HepG2 (cell line): ENCODE measurements around the gene NPEPL1.

Experiments used
- ATF3 ChIP-seq: sonication (generic); formaldehyde crosslinking; IDR thresholded peaks from 2 replicates; pipeline ENCODE4 v1.4.0; 2020; ENCODE audit warnings: missing genetic modification reagents
- CHCHD3 ChIP-seq: sonication (generic); formaldehyde crosslinking; IDR thresholded peaks from 2 replicates; pipeline ENCODE4 v1.8.0; 2022; ENCODE audit warnings: mild to moderate bottlenecking, missing genetic modification reagents, moderate library complexity
- CTCF ChIP-seq: sonication (generic); formaldehyde crosslinking; IDR thresholded peaks from 2 replicates; pipeline ENCODE4 v1.5.0; 2020; ENCODE audit warnings: mild to moderate bottlenecking, missing genetic modification reagents, moderate library complexity
- FIP1L1 ChIP-seq: fragments of 200-400 bp; formaldehyde crosslinking; IDR thresholded peaks from 2 replicates; pipeline ENCODE4 v1.6.1; 2018; ENCODE audit warnings: low read depth, mild to moderate bottlenecking, low read length, moderate library complexity, borderline replicate concordance; ENCODE audit not compliant: insufficient read depth
- HNRNPUL1 ChIP-seq: fragments of 200-400 bp; formaldehyde crosslinking; IDR thresholded peaks from 2 replicates; pipeline ENCODE4 v1.6.1; 2017; ENCODE audit warnings: low read depth, mild to moderate bottlenecking, low read length, moderate library complexity
- KLF6 ChIP-seq: IDR thresholded peaks from 2 replicates; pipeline ENCODE4 v1.8.0; 2016; ENCODE audit warnings: missing biosample characterization, missing genetic modification reagents
- ONECUT2 ChIP-seq: sonication (generic); formaldehyde crosslinking; IDR thresholded peaks from 2 replicates; pipeline ENCODE4 v1.4.0; 2020; ENCODE audit warnings: missing genetic modification reagents
- RARA ChIP-seq: IDR thresholded peaks from 2 replicates; pipeline ENCODE4 v1.6.1; 2016; ENCODE audit warnings: missing genetic modification reagents, missing compliant biosample characterization
- SIN3B ChIP-seq: fragments of 150-350 bp; IDR thresholded peaks from 2 replicates; pipeline ENCODE4 v1.6.1; 2014; ENCODE audit warnings: low read length
- ZNF224 ChIP-seq: sonication (generic); formaldehyde crosslinking; IDR thresholded peaks from 2 replicates; pipeline ENCODE4 v1.5.0; 2020; ENCODE audit warnings: mild to moderate bottlenecking, missing genetic modification reagents
- ZNF570 ChIP-seq: sonication (generic); formaldehyde crosslinking; IDR thresholded peaks from 2 replicates; pipeline ENCODE4 v1.4.0; 2020; ENCODE audit warnings: mild to moderate bottlenecking, missing genetic modification reagents, borderline replicate concordance
- ZNF816 ChIP-seq: sonication (generic); formaldehyde crosslinking; IDR thresholded peaks from 2 replicates; pipeline ENCODE4 v1.8.0; 2022; ENCODE audit warnings: missing genetic modification reagents, mild to moderate bottlenecking, borderline replicate concordance
- ZSCAN25 ChIP-seq: sonication (generic); formaldehyde crosslinking; IDR thresholded peaks from 2 replicates; pipeline ENCODE4 v1.8.0; 2022; ENCODE audit warnings: mild to moderate bottlenecking, missing genetic modification reagents
- ZSCAN29 ChIP-seq: sonication (generic); formaldehyde crosslinking; conservative IDR thresholded peaks from 2 replicates; pipeline ENCODE4 v1.4.0; 2020; ENCODE audit warnings: mild to moderate bottlenecking, missing genetic modification reagents

GRCh38 chr20:58696411-58696961 lies 3.9 kb downstream of the NPEPL1 start:
- TF ChIP-seq CTCF (CRISPR knock-in tag) (no peak), ZNF816 (CRISPR knock-in tag) (no peak), ZNF570 (CRISPR knock-in tag) (no peak), FIP1L1 (no peak), ATF3 (CRISPR knock-in tag) (no peak), ONECUT2 (CRISPR knock-in tag) (no peak), CHCHD3 (no peak), RARA (CRISPR knock-in tag) (no peak), SIN3B (no peak), ZNF224 (CRISPR knock-in tag) (no peak), HNRNPUL1 (no peak), ZSCAN29 (CRISPR knock-in tag) (no peak), KLF6 (CRISPR knock-in tag) (no peak), ZSCAN25 (CRISPR knock-in tag) (no peak)
